Activated CD4-positive, CD25-positive, alpha-beta regulatory T cell (primary cell): Measurements from ENCODE around the gene DAPK1.
"Not testable (repeated sequence)": the region's sequence is repeated elsewhere in the genome, so short reads cannot be mapped to it uniquely, and the experiment has no call there.

ENCODE experiments used
- DNase-seq, 4 experiments: peaks; one replicate each; lab custom pipeline; 2025; lab: John Stamatoyannopoulos, UW

Gene DAPK1

GRCh38 chr9:87543251-87543650, 45.6 kb downstream of the DAPK1 start:
- DNase-seq = no peak

GRCh38 chr9:87545858-87546257, 48.2 kb downstream of the DAPK1 start:
- DNase-seq = no peak

- no peak for DNase-seq
Measured at GRCh38 chr9:87546704-87547103, 49.0 kb downstream of the DAPK1 start.

GRCh38 chr9:87547671-87548081, 50.0 kb downstream of the DAPK1 start:
- DNase-seq = no peak

- DNase-seq = no peak
Measured at GRCh38 chr9:87548159-87548558, 50.5 kb downstream of the DAPK1 start.

- DNase-seq = not testable (repeated sequence)
Measured at GRCh38 chr9:87549088-87549487, 51.4 kb downstream of the DAPK1 start.

- no peak for DNase-seq
Measured at GRCh38 chr9:87549791-87550190, 52.1 kb downstream of the DAPK1 start.

- no peak for DNase-seq
Measured at GRCh38 chr9:87550253-87550954, 52.7 kb downstream of the DAPK1 start.

GRCh38 chr9:87551772-87552217, 54.1 kb downstream of the DAPK1 start:
- no peak for DNase-seq

- no peak for DNase-seq
Measured at GRCh38 chr9:87554171-87554910, 56.7 kb downstream of the DAPK1 start.

GRCh38 chr9:87554976-87555375, 57.3 kb downstream of the DAPK1 start:
- DNase-seq = no peak

GRCh38 chr9:87556039-87556438, 58.4 kb downstream of the DAPK1 start:
- no peak for DNase-seq

- no peak for DNase-seq
Measured at GRCh38 chr9:87556821-87557220, 59.2 kb downstream of the DAPK1 start.

GRCh38 chr9:87557996-87558395, 60.3 kb downstream of the DAPK1 start:
- no peak for DNase-seq

- DNase-seq = no peak
Measured at GRCh38 chr9:87558606-87559190, 61.0 kb downstream of the DAPK1 start.

GRCh38 chr9:87562062-87562461, 64.4 kb downstream of the DAPK1 start:
- no peak for DNase-seq

GRCh38 chr9:87562530-87563170, 65.0 kb downstream of the DAPK1 start:
- no peak for DNase-seq

GRCh38 chr9:87564111-87564510, 66.4 kb downstream of the DAPK1 start:
- DNase-seq = no peak

- DNase-seq = no peak
Measured at GRCh38 chr9:87564791-87565241, 67.1 kb downstream of the DAPK1 start.

- DNase-seq = no peak
Measured at GRCh38 chr9:87567001-87567400, 69.3 kb downstream of the DAPK1 start.

- DNase-seq = no peak
Measured at GRCh38 chr9:87567571-87567970, 69.9 kb downstream of the DAPK1 start.

- DNase-seq = no peak
Measured at GRCh38 chr9:87567983-87568382, 70.3 kb downstream of the DAPK1 start.

GRCh38 chr9:87568401-87568800, 70.7 kb downstream of the DAPK1 start:
- no peak for DNase-seq
